Astrocyte (in vitro differentiated cells and primary cell): Measurements from ENCODE around the gene C11orf91. TPM values are rescaled to one million over a fixed set of nuclear protein-coding genes. Genes with fewer than 3 reads are reported as not detected.

Experiments
- DNase-seq: peaks from one replicate; pipeline ENCODE4 v3.0.0-alpha.2; 2010; ENCODE audit warnings: low read depth
- FAIRE-seq: peaks from 2 replicates; lab custom pipeline; 2011; peaks lifted over from hg19 to GRCh38; lab: Jason Lieb, UNC
- H2AFZ ChIP-seq: 2 replicates; pipeline ENCODE4 v1.6.0; 2012; ENCODE audit warnings: low read depth, low read length, inconsistent platforms
- H3K27ac ChIP-seq: 2 replicates; pipeline ENCODE4 v1.5.1; 2011; ENCODE audit warnings: low read depth, low read length, inconsistent platforms
- H3K27me3 ChIP-seq: 2 replicates; pipeline ENCODE4 v1.6.0; 2011; ENCODE audit warnings: low read length, inconsistent platforms; ENCODE audit not compliant: insufficient read depth
- H3K36me3 ChIP-seq: 2 replicates; pipeline ENCODE4 v1.5.1; 2011; ENCODE audit warnings: low read length, inconsistent platforms; ENCODE audit not compliant: insufficient read depth
- H3K4me1 ChIP-seq: 2 replicates; pipeline ENCODE4 v1.5.1; 2011; ENCODE audit warnings: low read length, inconsistent platforms; ENCODE audit not compliant: insufficient read depth
- H3K4me2 ChIP-seq: 2 replicates; pipeline ENCODE4 v1.6.0; 2012; ENCODE audit warnings: low read length, inconsistent platforms
- H3K4me3 ChIP-seq: 2 replicates; pipeline ENCODE4 v1.5.1; 2011; ENCODE audit warnings: low read depth, mild to moderate bottlenecking, low read length, inconsistent platforms; ENCODE audit not compliant: insufficient read depth
- H3K79me2 ChIP-seq: 2 replicates; pipeline ENCODE4 v1.6.0; 2012; ENCODE audit warnings: mild to moderate bottlenecking, low read length, inconsistent platforms; ENCODE audit not compliant: insufficient read depth
- H3K9ac ChIP-seq: 2 replicates; pipeline ENCODE4 v1.6.0; 2012; ENCODE audit warnings: mild to moderate bottlenecking, low read length, inconsistent platforms
- H3K9me3 ChIP-seq: 2 replicates; pipeline ENCODE4 v1.5.1; 2012; ENCODE audit warnings: low read depth, mild to moderate bottlenecking, low read length, inconsistent platforms; ENCODE audit not compliant: insufficient read depth
- H4K20me1 ChIP-seq: 2 replicates; pipeline ENCODE4 v1.6.0; 2012; ENCODE audit warnings: low read length, inconsistent platforms; ENCODE audit not compliant: insufficient read depth
- H3K27ac Mint-ChIP-seq: one replicate; pipeline ENCODE4 v1.8.0; 2021; ENCODE audit warnings: mild to moderate bottlenecking, mixed read lengths; ENCODE audit not compliant: unreplicated experiment
- H3K27me3 Mint-ChIP-seq: one replicate; pipeline ENCODE4 v1.8.0; 2021; ENCODE audit warnings: low read depth, mixed read lengths; ENCODE audit not compliant: unreplicated experiment
- H3K36me3 Mint-ChIP-seq: one replicate; pipeline ENCODE4 v1.8.0; 2021; ENCODE audit warnings: low read depth, mixed read lengths; ENCODE audit not compliant: unreplicated experiment
- H3K4me1 Mint-ChIP-seq: one replicate; pipeline ENCODE4 v1.8.0; 2021; ENCODE audit warnings: low read depth, mixed read lengths; ENCODE audit not compliant: unreplicated experiment
- H3K4me3 Mint-ChIP-seq: one replicate; pipeline ENCODE4 v1.8.0; 2021; ENCODE audit warnings: mild to moderate bottlenecking, moderate library complexity, mixed read lengths; ENCODE audit not compliant: unreplicated experiment
- H3K9me3 Mint-ChIP-seq: one replicate; pipeline ENCODE4 v1.8.0; 2021; ENCODE audit warnings: mild to moderate bottlenecking, mixed read lengths; ENCODE audit not compliant: unreplicated experiment
- EZH2 ChIP-seq: IDR thresholded peaks from 2 replicates; pipeline ENCODE4 v1.6.1; 2012; ENCODE audit warnings: mild to moderate bottlenecking, low read length, inconsistent platforms; ENCODE audit not compliant: insufficient read depth
- total RNA-seq: library from RNA; stranded (reverse); gene quantifications from 2 replicates; pipeline ENCODE4 v1.2.1, GENCODE V29; 2021
- TF ChIP-seq, protein P1 (sequence below): IDR thresholded peaks from 2 replicates; pipeline ENCODE4 v1.5.1; 2011; ENCODE audit warnings: low read depth, mild to moderate bottlenecking, inconsistent platforms, low read length, moderate library complexity; ENCODE audit not compliant: insufficient read depth

Gene C11orf91
- total RNA-seq, 1 donor from 2014 or later: not detected

- Mint-ChIP-seq H3K27ac (no peak overlapping the region), H3K4me3 (peak overlapping the region; percentile 94), H3K9me3 (no peaks in the 10 kb centered on the region), H3K36me3 (peaks cover 7% of the 10 kb centered on the region), H3K27me3 (no peaks in the 10 kb centered on the region), H3K4me1 (peaks cover 27% of the 10 kb centered on the region)
- Histone ChIP-seq H2AFZ (no peak overlapping the region), H3K4me2 (peak overlapping the region; percentile 92), H4K20me1 (peaks cover 62% of the 10 kb centered on the region), H3K4me3 (peak overlapping the region; percentile 84), H3K9ac (peak overlapping the region; percentile 92), H3K27me3 (no peaks in the 10 kb centered on the region), H3K36me3 (peaks cover 22% of the 10 kb centered on the region), H3K27ac (peak overlapping the region; percentile 94), H3K9me3 (no peaks in the 10 kb centered on the region), H3K79me2 (peaks cover 72% of the 10 kb centered on the region), H3K4me1 (peaks cover 29% of the 10 kb centered on the region)
- no peak for DNase-seq
- TF ChIP-seq EZH2: no peak
- TF ChIP-seq, protein P1, sequence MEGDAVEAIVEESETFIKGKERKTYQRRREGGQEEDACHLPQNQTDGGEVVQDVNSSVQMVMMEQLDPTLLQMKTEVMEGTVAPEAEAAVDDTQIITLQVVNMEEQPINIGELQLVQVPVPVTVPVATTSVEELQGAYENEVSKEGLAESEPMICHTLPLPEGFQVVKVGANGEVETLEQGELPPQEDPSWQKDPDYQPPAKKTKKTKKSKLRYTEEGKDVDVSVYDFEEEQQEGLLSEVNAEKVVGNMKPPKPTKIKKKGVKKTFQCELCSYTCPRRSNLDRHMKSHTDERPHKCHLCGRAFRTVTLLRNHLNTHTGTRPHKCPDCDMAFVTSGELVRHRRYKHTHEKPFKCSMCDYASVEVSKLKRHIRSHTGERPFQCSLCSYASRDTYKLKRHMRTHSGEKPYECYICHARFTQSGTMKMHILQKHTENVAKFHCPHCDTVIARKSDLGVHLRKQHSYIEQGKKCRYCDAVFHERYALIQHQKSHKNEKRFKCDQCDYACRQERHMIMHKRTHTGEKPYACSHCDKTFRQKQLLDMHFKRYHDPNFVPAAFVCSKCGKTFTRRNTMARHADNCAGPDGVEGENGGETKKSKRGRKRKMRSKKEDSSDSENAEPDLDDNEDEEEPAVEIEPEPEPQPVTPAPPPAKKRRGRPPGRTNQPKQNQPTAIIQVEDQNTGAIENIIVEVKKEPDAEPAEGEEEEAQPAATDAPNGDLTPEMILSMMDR: no peak
- no peak for FAIRE-seq
Measured at GRCh38 chr11:33733980-33734379, 33.4 kb upstream of the C11orf91 start.

DNA sequence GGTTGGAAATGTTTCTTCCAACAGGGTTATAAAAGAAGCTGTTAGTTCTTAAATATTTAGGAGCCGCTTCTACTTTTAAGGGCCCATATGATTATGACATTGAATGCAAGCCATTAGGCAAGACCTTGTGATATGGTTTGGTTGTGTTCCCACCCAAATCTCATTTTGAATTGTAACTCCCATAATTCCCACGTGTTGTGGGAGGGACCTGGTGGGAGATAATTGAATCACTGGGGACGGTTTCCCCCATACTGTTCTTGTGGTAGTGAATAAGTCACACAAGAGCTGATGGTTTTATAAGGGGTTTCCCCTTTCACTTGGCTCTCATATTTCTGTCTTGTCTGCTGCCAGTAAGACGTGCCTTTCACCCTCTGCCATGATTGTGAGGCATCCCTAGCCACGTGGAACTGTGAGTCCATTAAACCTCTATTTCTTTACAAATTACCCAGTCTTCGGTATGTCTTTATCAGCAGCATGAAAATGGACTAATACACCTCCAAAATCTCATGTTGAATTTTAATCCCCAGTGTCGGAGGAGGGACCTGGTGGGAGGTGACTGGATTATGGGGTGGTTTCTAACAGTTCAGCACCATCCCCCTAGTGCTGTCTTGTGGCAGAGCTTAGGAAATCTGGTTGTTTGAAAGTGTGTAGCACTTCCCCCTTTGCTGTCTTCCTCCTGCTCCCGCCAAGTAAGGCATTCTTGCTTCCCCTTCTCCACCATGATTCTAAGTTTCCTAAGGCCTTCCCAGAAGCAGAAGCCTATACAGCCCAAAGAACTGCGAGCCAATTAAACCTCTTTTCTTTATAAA, 31.3 kb upstream of the C11orf91 start:
- no peak overlapping the region for H3K27ac ChIP-seq
- Mint-ChIP-seq H3K4me1 (peaks cover 36% of the 10 kb centered on the region), H3K9me3 (peaks cover 4% of the 10 kb centered on the region), H3K36me3 (peaks cover 18% of the 10 kb centered on the region), H3K4me3 (no peak overlapping the region), H3K27ac (peak overlapping the region; percentile 79), H3K27me3 (no peaks in the 10 kb centered on the region)
- H4K20me1 ChIP-seq: peaks cover 63% of the 10 kb centered on the region
- FAIRE-seq (no peak), DNase-seq (peak; percentile 36)
- no peak overlapping the region for H3K9ac ChIP-seq
- no peaks in the 10 kb centered on the region for H3K9me3 ChIP-seq
- peaks cover 22% of the 10 kb centered on the region for H3K4me1 ChIP-seq
- peak overlapping the region; percentile 92 for H3K4me2 ChIP-seq
- no peaks in the 10 kb centered on the region for H3K27me3 ChIP-seq
- no peak for TF ChIP-seq EZH2
- TF ChIP-seq, protein P1: no peak
- peaks cover 90% of the 10 kb centered on the region for H3K79me2 ChIP-seq
- no peak overlapping the region for H2AFZ ChIP-seq
- no peak overlapping the region for H3K4me3 ChIP-seq
- peaks cover 22% of the 10 kb centered on the region for H3K36me3 ChIP-seq

DNA sequence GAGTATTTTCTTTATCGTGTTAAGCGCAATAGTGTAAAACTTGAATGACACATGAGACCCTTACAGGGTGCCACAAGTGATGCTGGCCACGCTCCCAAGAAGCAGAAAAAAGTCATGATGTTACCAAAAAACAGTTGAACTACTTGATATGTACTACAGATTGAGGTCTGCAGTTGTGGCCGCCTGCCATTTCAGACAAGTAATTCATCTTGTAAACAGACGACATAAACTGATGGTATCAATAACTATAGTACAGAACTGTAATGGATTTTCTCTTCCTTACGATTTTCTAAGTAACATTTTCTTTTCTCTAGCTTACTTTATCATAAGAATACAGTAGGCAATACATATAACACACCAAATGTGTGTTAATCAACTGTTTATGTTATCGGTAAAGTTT, 30.1 kb upstream of the C11orf91 start:
- no peak overlapping the region for H3K27ac Mint-ChIP-seq

More for the DNA sequence above, 30.1 kb upstream of the C11orf91 start:
- Mint-ChIP-seq H3K4me1 (peaks cover 39% of the 10 kb centered on the region), H3K4me3 (no peak overlapping the region), H3K27me3 (no peaks in the 10 kb centered on the region), H3K9me3 (peaks cover 4% of the 10 kb centered on the region), H3K36me3 (peaks cover 20% of the 10 kb centered on the region)
- no peaks in the 10 kb centered on the region for H3K9me3 ChIP-seq
- no peak overlapping the region for H2AFZ ChIP-seq
- peaks cover 65% of the 10 kb centered on the region for H4K20me1 ChIP-seq
- peak overlapping the region; percentile 28 for H3K4me2 ChIP-seq
- H3K79me2 ChIP-seq: peaks cover 96% of the 10 kb centered on the region
- H3K27me3 ChIP-seq: no peaks in the 10 kb centered on the region
- DNase-seq (no peak), FAIRE-seq (no peak)
- TF ChIP-seq EZH2: no peak
- TF ChIP-seq, protein P1: no peak
- H3K36me3 ChIP-seq: peaks cover 22% of the 10 kb centered on the region
- H3K4me1 ChIP-seq: peaks cover 18% of the 10 kb centered on the region
- H3K4me3 ChIP-seq: no peak overlapping the region
- H3K27ac ChIP-seq: no peak overlapping the region
- no peak overlapping the region for H3K9ac ChIP-seq
